Measurements from ENCODE around the gene CACNA2D3. TPM values are rescaled to one million over a fixed set of nuclear protein-coding genes. Genes with fewer than 3 reads are reported as not detected.

The CACNA2D3 gene
- polyA plus RNA-seq, 1 donor from 2014 or later, result 26.2 TPM

DNA sequence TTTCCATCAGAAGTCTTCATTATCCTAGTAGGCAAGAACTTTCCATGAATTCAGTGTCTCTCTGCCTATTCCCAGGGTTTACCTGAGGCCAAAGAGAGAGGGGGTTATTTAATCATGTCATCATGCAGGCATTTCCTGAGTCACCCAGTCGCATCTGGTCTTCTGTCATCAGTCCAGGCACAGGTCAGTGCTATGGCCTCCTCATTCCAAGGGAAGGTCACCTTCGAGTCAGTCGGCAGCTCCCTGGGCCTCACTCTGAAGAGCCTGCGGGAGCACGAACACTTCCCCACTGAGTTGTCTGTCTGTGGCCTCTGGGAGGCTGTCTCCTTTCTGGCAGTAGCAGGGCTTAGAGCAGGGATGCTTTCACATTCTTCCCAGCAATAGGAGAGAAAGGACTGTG lies 831.7 kb downstream of the CACNA2D3 start:
- Histone ChIP-seq H3K9ac (ENCODE audit: low read length) (no peak overlapping the region), H3K36me3 (ENCODE audit: insufficient read depth, low read length) (no peaks in the 10 kb centered on the region), H3F3A (ENCODE audit: insufficient read depth, low read length, poor library complexity, severe bottlenecking) (no peaks in the 10 kb centered on the region), H3K27ac (ENCODE audit: low read length) (no peak overlapping the region), H4K20me1 (ENCODE audit: insufficient read depth) (no peaks in the 10 kb centered on the region), H2AFZ (ENCODE audit: low read depth, low read length) (no peak overlapping the region), H3K9me2 (ENCODE audit: insufficient read depth, low read length) (no peaks in the 10 kb centered on the region), H3K79me2 (replicated peaks; ENCODE audit: insufficient read depth, low read length) (no peaks in the 10 kb centered on the region), H3K27me3 (ENCODE audit: insufficient read depth, low read depth, low read length) (no peaks in the 10 kb centered on the region), H3K4me2 (ENCODE audit: low read length) (no peak overlapping the region), H3K9me3 (ENCODE audit: low read length) (no peaks in the 10 kb centered on the region), H3K4me3 (ENCODE audit: low read length) (no peak overlapping the region)
- TF ChIP-seq POLR2AphosphoS5 (IDR thresholded peaks at IDR 0.05) (no peak), EP300 (conservative IDR thresholded peaks at IDR 0.05; ENCODE audit: poor library complexity, severe bottlenecking) (no peak), MXI1 (conservative IDR thresholded peaks at IDR 0.05; ENCODE audit: poor library complexity, severe bottlenecking) (no peak), EZH2 (IDR thresholded peaks at IDR 0.05; ENCODE audit: borderline replicate concordance, insufficient read depth, low read length, poor library complexity, severe bottlenecking) (no peak), TAF1 (IDR thresholded peaks at IDR 0.05; ENCODE audit: low read depth) (no peak), SMC3 (conservative IDR thresholded peaks at IDR 0.05; ENCODE audit: poor library complexity) (no peak), RAD21 (conservative IDR thresholded peaks at IDR 0.05) (no peak)
- TF ChIP-seq, protein P1, sequence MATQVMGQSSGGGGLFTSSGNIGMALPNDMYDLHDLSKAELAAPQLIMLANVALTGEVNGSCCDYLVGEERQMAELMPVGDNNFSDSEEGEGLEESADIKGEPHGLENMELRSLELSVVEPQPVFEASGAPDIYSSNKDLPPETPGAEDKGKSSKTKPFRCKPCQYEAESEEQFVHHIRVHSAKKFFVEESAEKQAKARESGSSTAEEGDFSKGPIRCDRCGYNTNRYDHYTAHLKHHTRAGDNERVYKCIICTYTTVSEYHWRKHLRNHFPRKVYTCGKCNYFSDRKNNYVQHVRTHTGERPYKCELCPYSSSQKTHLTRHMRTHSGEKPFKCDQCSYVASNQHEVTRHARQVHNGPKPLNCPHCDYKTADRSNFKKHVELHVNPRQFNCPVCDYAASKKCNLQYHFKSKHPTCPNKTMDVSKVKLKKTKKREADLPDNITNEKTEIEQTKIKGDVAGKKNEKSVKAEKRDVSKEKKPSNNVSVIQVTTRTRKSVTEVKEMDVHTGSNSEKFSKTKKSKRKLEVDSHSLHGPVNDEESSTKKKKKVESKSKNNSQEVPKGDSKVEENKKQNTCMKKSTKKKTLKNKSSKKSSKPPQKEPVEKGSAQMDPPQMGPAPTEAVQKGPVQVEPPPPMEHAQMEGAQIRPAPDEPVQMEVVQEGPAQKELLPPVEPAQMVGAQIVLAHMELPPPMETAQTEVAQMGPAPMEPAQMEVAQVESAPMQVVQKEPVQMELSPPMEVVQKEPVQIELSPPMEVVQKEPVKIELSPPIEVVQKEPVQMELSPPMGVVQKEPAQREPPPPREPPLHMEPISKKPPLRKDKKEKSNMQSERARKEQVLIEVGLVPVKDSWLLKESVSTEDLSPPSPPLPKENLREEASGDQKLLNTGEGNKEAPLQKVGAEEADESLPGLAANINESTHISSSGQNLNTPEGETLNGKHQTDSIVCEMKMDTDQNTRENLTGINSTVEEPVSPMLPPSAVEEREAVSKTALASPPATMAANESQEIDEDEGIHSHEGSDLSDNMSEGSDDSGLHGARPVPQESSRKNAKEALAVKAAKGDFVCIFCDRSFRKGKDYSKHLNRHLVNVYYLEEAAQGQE (IDR thresholded peaks at IDR 0.05; ENCODE audit: borderline replicate concordance), result no peak
- TF ChIP-seq, protein P2, sequence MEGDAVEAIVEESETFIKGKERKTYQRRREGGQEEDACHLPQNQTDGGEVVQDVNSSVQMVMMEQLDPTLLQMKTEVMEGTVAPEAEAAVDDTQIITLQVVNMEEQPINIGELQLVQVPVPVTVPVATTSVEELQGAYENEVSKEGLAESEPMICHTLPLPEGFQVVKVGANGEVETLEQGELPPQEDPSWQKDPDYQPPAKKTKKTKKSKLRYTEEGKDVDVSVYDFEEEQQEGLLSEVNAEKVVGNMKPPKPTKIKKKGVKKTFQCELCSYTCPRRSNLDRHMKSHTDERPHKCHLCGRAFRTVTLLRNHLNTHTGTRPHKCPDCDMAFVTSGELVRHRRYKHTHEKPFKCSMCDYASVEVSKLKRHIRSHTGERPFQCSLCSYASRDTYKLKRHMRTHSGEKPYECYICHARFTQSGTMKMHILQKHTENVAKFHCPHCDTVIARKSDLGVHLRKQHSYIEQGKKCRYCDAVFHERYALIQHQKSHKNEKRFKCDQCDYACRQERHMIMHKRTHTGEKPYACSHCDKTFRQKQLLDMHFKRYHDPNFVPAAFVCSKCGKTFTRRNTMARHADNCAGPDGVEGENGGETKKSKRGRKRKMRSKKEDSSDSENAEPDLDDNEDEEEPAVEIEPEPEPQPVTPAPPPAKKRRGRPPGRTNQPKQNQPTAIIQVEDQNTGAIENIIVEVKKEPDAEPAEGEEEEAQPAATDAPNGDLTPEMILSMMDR (IDR thresholded peaks at IDR 0.05; ENCODE audit: poor library complexity, severe bottlenecking), result no peak

DNA sequence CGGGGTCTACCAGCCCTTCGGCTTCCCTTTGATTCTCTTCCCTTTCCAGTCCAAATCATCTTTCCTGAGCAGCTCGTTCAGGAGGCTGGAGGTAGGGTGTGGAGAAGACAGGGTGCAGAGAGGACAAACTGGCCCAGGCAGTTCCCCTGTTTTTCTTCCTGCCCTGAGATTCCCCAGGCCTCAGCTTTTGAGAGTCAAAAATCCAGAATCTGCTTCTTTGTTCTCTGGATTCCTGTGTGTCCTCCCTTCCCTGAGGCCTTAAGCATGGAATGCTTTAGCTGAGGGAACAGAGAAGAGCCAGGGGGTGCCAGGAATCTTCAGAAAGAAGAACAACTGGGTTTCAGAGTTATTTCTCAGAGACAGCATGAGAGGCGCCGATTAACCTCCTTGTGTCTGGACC lies 832.2 kb downstream of the CACNA2D3 start:
- H3K9ac ChIP-seq (ENCODE audit: low read length), result no peak overlapping the region
- no peaks in the 10 kb centered on the region for H3K9me3 ChIP-seq (ENCODE audit: low read length)
- no peaks in the 10 kb centered on the region for H3K36me3 ChIP-seq (ENCODE audit: insufficient read depth, low read length)
- H3K9me2 ChIP-seq (ENCODE audit: insufficient read depth, low read length), result no peaks in the 10 kb centered on the region
- no peaks in the 10 kb centered on the region for H3F3A ChIP-seq (ENCODE audit: insufficient read depth, low read length, poor library complexity, severe bottlenecking)
- H3K4me2 ChIP-seq (ENCODE audit: low read length), result no peak overlapping the region
- no peak for TF ChIP-seq EZH2 (IDR thresholded peaks at IDR 0.05; ENCODE audit: borderline replicate concordance, insufficient read depth, low read length, poor library complexity, severe bottlenecking)
- TF ChIP-seq MXI1 (conservative IDR thresholded peaks at IDR 0.05; ENCODE audit: poor library complexity, severe bottlenecking), result no peak
- no peak for TF ChIP-seq RAD21 (conservative IDR thresholded peaks at IDR 0.05)
- no peak for TF ChIP-seq POLR2AphosphoS5 (IDR thresholded peaks at IDR 0.05)
- TF ChIP-seq, protein P1 (IDR thresholded peaks at IDR 0.05; ENCODE audit: borderline replicate concordance), result no peak
- no peak for TF ChIP-seq TAF1 (IDR thresholded peaks at IDR 0.05; ENCODE audit: low read depth)
- TF ChIP-seq EP300 (conservative IDR thresholded peaks at IDR 0.05; ENCODE audit: poor library complexity, severe bottlenecking), result no peak
- no peak for TF ChIP-seq SMC3 (conservative IDR thresholded peaks at IDR 0.05; ENCODE audit: poor library complexity)
- TF ChIP-seq, protein P2 (IDR thresholded peaks at IDR 0.05; ENCODE audit: poor library complexity, severe bottlenecking), result no peak
- no peak overlapping the region for H2AFZ ChIP-seq (ENCODE audit: low read depth, low read length)
- no peaks in the 10 kb centered on the region for H4K20me1 ChIP-seq (ENCODE audit: insufficient read depth)
- H3K4me3 ChIP-seq (ENCODE audit: low read length), result no peak overlapping the region
- no peaks in the 10 kb centered on the region for H3K79me2 ChIP-seq (replicated peaks; ENCODE audit: insufficient read depth, low read length)
- no peak overlapping the region for H3K27ac ChIP-seq (ENCODE audit: low read length)
- no peaks in the 10 kb centered on the region for H3K27me3 ChIP-seq (ENCODE audit: insufficient read depth, low read depth, low read length)

All from neural cell (in vitro differentiated cells).